GM12801 (cell line): ENCODE results near the gene FCSK.

Source experiments
- TF ChIP-seq, protein P1 (sequence below): IDR thresholded peaks from one replicate; pipeline ENCODE4 v1.5.1; 2011; ENCODE audit warnings: control low read depth; ENCODE audit not compliant: insufficient read length; ENCODE audit errors: extremely low read depth

The FCSK gene

DNA sequence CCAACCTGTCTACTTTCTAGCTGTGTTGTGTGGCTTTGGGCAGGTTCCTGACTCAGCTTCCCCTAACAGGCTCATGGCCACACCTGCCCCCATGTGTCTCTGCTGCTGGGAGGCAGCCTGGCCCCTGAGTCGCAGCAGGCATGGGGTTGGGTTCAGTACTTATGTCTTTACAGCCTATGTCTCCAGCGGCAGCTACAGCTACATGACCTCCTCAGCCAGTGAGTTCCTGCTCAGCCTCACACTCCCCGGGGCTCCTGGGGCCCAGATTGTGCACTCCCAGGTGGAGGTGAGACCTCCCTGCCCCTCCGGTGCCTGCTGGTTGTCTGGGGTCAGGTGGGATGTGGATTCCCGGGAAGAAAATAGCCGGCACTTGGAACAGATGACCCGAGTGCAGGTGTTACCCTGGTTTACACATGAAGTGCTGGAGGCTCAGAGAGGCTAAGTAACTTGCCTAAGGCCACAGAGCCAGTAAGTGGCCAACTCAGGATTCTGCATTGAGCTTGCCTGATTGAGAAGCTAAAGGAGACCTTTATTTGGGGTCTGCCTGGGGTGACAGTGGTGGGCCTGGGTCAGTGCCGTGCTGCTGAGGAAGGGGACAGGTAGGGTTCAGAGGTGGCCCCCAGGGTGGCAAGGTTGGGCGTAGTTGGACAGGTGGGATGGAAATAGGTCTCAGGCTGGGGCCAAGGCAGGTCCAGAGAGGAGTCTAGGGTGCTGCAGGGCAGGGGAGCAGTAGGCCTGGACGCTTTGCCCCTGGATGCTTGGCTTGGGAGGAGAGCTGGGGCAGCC lies 15.9 kb downstream of the FCSK start:
- TF ChIP-seq, protein P1, sequence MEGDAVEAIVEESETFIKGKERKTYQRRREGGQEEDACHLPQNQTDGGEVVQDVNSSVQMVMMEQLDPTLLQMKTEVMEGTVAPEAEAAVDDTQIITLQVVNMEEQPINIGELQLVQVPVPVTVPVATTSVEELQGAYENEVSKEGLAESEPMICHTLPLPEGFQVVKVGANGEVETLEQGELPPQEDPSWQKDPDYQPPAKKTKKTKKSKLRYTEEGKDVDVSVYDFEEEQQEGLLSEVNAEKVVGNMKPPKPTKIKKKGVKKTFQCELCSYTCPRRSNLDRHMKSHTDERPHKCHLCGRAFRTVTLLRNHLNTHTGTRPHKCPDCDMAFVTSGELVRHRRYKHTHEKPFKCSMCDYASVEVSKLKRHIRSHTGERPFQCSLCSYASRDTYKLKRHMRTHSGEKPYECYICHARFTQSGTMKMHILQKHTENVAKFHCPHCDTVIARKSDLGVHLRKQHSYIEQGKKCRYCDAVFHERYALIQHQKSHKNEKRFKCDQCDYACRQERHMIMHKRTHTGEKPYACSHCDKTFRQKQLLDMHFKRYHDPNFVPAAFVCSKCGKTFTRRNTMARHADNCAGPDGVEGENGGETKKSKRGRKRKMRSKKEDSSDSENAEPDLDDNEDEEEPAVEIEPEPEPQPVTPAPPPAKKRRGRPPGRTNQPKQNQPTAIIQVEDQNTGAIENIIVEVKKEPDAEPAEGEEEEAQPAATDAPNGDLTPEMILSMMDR: no peak

DNA sequence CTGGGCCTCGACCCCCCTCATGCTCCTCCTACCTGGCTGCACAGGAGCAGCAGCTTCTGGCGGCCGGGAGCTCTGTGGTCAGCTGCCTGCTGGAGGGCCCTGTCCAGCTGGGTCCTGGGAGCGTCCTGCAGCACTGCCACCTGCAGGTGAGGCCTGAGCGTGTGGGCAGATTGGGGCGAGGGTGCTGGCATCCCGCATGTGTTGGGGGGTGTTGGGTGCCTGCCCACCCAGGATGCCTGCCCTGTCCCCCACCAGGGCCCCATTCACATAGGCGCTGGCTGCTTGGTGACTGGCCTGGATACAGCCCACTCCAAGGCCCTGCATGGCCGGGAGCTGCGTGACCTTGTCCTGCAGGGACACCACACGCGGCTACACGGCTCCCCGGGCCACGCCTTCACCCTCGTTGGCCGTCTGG lies 16.5 kb downstream of the FCSK start:
- TF ChIP-seq, protein P1: no peak

DNA sequence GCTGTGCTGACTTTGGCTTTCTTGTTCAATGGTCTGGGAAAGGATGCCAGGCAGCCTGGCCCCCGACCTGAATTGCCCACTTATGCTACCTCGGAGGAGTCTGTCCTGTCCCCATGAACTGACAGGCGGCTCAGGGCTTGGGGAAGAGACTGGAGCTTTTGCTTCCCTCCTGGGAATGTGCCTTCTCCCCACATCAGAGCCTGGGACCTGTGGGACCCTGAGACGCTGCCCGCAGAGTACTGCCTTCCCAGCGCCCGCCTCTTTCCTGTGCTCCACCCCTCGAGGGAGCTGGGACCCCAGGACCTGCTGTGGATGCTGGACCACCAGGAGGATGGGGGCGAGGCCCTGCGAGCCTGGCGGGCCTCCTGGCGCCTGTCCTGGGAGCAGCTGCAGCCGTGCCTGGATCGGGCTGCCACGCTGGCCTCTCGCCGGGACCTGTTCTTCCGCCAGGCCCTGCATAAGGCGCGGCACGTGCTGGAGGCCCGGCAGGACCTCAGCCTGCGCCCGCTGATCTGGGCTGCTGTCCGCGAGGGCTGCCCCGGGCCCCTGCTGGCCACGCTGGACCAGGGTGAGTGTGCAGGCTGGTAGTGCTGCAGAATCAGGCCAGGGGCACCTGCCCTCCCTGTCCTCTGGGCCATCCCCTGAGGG lies 18.5 kb downstream of the FCSK start:
- TF ChIP-seq, protein P1: no peak

DNA sequence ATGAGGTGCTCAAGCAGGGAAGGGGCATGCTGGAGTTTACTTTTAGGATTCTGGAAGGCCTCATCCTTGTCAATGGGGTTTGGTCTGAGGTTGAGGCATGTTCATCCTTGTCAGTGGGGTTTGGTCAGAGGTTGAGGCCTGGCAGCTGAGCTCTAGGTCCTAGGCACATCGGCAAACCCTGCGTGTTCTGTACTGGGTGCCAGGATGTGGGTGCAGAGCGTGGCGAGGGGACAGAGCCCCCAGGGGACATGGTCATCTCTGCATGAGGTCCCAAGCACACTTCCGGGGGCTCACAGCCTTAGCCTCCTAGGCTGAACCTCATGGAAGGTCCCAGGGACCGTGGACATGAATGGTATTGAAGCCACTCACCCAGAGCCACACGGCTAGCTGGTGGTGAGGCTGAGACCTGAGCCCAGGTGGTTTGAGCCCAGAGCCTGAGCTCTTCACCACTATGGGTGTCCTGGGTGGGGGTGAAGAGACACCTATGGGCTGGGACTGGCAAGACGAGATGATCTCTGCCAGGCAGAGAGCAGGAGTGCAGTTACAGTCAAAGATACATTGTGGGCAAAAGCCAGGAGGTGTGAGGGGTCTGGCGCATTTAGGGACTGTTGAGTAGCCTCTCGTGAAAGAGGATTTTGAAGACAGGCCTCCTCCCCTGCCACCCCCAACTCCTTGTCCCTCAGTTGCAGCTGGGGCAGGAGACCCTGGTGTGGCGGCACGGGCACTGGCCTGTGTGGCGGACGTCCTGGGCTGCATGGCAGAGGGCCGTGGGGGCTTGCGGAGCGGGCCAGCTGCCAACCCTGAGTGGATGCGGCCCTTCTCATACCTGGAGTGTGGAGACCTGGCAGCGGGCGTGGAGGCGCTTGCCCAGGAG lies 19.3 kb downstream of the FCSK start:
- TF ChIP-seq, protein P1: no peak

DNA sequence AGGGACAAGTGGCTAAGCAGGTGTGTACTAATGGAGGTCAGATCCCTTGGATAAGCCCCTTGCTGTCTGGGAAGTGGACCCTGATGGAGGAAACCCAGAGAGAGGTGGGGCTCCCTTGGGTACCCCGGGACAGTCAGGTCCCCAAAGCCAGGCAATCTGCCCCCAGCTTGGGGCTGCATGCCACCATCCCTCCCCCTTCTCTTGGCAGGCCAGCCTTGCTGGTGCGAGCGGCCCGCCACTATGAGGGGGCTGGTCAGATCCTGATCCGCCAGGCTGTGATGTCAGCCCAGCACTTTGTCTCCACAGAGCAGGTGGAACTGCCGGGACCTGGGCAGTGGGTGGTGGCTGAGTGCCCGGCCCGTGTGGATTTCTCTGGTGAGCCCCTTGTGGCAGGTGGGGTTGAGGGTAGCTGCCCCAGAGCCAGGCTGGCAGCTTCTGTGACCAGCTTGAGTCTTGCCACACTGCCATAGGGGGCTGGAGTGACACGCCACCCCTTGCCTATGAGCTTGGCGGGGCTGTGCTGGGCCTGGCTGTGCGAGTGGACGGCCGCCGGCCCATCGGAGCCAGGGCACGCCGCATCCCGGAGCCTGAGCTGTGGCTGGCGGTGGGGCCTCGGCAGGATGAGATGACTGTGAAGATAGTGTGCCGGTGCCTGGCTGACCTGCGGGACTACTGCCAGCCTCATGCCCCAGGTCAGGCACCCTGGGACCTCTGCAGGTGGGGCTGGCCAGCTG lies 20.1 kb downstream of the FCSK start:
- TF ChIP-seq, protein P1: no peak

DNA sequence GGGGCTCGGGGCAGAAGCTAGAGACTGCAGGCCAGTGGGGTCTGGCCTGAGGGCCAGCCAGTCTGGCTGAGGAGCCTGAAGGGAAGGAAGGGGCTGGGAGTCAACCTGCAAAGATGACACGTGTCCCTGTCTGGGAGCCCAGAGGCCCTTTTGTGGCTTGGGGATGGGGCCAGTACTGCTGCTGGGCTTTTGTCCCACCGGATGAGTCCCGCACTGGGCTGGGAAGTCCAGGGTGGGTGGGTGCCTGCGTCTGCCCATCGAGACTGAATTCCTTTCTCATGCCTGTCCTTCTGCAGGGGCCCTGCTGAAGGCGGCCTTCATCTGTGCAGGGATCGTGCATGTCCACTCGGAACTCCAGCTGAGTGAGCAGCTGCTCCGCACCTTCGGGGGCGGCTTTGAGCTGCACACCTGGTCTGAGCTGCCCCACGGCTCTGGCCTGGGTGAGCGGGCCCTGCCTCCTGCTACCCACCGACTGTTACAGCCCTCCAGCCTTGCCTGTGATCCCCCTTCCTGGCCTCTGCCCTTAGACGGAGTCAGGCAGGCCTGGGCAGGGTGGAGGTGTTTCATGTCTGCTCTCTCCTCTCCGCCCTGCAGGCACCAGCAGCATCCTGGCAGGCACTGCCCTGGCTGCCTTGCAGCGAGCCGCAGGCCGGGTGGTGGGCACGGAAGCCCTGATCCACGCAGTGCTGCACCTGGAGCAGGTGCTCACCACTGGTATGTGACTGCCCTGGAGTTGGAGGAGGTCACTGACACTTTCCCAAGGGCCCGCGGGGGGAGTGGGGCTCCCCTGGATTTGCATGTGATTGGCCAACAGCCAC lies 20.9 kb downstream of the FCSK start:
- TF ChIP-seq, protein P1: no peak
